Fibroblast of skin of back (primary cell): Measurements from ENCODE around the gene AUTS2.
A peak's percentile ranks its signal among the peaks of the same experiment; 100 is the strongest.

Experiments
- DNase-seq: peaks from one replicate; pipeline ENCODE4 v3.0.0-alpha.2; 2013

The AUTS2 gene

GRCh38 chr7:70523989-70524351 is 925.7 kb downstream of the AUTS2 start:
- DNase-seq: no peak

DNA sequence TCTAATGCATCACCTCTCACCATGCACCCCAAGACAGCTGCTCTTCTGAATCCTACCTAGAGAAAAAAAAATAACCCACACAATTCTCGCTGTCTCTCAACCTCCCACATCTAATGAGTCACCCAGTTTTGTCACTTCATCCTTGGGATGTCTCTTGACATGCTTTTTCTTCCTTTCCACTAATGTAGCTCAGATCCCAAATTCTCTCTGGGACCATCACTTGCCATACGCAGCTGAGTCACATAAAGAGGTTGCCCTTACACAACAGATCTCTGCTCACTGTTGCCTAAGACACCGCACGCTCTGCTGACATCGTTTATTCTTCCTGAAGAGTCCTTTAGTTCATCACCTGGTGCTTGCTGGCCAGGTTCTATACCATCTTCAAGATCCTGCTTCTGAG is 927.7 kb downstream of the AUTS2 start:
- peak; percentile 6 for DNase-seq

- DNase-seq: no peak
Observed at GRCh38 chr7:70527520-70528115, 929.3 kb downstream of the AUTS2 start.

DNA sequence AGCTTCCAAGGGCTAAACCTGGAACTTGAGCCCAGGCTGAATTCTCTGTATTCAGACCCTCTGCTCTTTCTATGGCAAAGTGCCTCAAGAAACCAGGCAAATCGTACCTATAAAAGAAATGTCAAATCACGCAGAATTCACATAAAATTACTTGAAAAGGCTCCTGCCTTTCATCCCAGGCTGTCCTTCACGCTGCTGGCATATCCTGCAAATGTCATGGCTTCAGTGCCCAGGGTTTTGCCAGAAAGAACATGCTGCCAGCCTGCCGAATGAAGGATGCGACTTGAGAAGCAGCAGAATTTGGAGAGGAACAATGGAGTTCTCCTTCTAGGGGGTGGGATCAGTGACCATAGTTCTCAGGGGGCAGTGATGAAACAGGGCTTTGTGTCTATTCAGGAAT is 931.2 kb downstream of the AUTS2 start:
- no peak for DNase-seq

DNA sequence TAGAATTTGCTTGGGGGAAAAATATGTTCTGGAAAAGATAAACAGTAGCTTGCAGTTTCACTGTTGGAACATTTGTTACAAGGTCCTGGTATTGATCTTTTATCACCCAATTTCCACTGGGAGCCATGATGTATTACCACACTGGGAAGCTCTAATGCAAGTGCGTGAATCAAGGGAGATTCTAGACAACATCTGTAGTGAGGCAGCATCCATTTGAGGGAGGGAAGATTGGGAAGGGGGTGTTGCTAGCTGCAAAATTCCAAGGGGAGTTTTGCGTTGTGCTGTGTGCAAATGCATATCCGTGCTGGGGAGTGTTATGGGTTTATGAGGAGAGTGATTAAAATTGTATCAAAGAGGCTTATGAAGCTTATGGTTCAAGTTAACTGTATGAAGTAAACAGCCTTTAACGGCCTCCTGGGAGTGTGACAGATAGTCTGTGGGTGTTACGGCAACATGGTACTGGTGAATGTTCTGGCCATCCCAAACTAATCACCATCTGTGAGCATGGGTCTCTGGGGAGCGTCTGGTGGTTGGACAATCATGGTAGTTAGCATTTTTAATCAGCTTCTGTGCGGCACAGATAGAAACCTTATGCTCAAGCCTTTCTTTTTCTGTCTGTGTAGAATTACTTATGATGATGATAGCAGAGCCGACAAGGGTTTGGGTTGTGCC is 931.8 kb downstream of the AUTS2 start:
- DNase-seq: peak; percentile 8

DNA sequence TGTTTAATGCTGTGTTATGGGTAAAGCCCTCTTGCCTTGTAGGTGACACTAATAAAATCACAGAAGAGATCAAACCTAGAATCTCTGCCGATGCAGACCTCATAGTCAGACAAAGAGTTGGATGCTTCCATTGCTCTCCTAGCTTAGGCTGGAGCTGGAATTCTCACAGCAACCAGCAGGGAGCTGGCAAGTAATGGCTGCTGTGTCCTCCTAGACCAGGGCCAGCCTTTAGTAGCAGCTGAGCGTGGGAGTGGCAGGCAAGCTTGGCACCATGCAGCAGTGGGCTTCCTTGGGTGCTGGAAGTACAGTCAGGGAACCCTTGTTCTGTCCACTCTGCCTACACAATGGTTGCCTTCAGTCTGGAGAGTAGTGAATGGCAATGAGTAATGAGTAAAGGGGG is 935.3 kb downstream of the AUTS2 start:
- DNase-seq: no peak

DNA sequence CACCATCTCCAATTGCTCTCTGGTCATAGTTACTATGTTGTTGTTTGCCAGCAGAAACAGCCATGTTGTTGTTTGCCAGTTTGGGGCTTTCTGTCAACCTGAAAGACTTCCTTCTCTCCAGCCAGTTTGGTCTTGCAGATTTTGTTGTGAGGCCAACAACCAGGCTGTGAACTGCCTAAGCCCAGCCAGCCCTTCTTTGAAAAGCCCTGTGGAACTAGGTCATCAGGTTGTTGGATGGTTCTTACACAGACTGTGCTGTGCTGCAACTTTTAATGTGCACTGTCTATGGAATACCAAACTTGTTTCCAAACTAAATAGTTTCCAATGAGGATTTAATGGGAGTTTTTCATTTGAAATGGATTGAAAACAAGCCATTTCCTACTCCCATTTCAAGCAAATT is 940.9 kb downstream of the AUTS2 start:
- no peak for DNase-seq

DNA sequence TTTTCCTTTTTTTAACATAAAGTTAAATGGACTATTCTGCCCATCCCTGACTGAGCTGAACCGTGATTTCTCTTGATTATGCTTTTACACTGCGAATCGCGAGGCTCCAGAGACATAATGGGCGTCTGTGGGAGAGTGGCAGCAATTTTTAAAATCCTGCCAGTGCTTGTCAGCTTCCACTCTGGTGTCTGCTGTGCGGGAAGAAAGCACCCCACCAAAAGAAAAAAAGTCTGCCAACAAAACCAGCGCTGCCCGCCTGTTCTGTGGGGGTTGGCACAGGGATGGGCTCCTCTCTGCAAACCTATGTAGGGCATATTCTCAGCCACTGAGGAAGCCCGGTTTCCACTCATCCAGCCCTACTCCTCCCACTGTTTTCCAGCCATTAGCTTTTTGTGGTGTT is 941.3 kb downstream of the AUTS2 start:
- DNase-seq: no peak

- DNase-seq: no peak
Observed at GRCh38 chr7:70540641-70541040, 942.4 kb downstream of the AUTS2 start.

DNA sequence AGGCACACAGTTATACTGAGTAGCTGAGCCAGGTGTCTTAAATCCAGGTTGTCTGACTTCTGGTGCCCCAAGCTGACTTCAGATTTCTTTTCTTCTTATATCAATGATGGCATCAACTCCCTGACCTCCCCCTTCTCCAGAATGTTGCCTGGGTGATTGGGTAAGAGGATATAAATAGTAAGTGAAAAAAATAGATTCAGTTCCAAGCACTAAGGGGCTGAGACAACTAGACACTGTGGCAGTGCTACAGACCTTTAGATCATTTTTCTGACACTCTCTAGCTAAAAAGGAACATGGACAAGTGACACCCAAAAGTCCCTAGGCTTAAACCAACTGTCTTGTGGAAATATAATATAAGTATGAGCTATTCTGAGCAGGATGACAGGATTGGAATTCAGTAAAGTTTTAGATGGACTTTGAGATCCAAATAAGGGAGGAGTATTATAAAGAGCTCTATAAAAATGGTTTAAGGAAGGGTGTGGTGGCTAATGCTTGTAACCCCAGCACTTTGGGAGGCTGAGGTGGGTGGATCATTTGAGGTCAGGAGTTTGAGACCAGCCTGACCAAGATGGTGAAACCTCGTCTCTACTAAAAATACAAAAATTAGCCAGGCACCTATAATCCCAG is 944.6 kb downstream of the AUTS2 start:
- DNase-seq: peak; percentile 43

- no peak for DNase-seq
Observed at GRCh38 chr7:70544016-70544415, 945.7 kb downstream of the AUTS2 start.

GRCh38 chr7:70545214-70545613 is 946.9 kb downstream of the AUTS2 start:
- no peak for DNase-seq

- no peak for DNase-seq
Observed at GRCh38 chr7:70552141-70552540, 953.9 kb downstream of the AUTS2 start.

GRCh38 chr7:70553364-70553763 is 955.1 kb downstream of the AUTS2 start:
- no peak for DNase-seq

GRCh38 chr7:70554646-70555045 is 956.4 kb downstream of the AUTS2 start:
- DNase-seq: no peak

DNA sequence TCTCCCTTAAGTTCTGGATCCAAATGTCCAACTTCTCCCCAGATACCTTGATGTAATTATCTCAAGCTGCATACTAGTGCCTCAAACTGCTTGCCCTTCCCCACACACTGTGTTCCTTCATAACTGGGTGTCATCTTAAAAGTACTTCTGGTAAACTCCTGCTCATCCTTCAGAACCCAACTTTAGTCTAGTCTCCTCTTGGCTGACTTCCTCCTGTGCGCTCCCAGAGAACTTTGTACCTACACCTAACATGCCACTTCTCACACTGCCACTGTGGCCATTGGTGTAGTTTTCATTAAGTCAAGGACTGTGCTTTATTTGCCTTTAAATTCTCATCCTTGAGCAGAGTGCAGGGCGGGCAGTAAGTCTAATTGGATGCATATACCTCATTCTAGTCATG is 958.5 kb downstream of the AUTS2 start:
- no peak for DNase-seq

DNA sequence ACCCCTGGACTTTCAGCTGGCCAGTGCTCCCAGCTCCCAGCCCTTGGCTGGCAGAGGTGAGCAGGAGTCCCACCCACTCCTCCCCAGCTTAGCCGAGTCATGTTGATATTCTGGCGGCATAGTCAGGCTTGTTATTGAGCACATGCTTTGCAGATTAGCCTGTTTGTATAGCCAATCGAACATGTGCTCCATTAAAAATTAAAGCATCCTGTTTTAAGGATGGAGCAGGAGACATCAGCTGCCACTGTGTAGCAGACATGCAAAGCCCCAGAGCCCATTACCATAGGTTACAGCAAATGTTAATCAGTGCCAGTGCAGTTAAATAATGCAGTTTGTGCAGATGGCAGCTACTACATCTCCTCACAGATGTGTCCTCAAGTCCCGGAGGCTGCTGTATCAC is 959.1 kb downstream of the AUTS2 start:
- no peak for DNase-seq

DNA sequence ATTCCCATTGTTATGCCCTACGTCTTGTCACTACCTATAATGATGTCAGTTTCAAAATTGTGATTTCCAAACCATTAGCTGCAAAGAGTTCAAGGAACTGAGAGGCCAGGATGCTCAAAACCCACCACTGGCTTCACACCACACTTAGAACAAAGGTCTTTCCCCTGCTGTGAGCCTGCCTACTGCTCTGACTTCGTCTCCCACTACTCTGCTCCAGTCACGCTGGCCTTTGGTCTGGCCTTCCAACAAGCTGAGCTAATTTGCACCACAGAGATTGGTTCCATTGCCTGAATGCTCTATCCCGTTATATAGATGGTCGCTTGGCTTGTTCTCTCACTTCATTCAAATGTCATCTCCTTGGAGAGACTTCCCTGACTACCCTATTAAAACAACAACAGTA is 961.5 kb downstream of the AUTS2 start:
- DNase-seq: no peak

GRCh38 chr7:70563960-70564359 is 965.7 kb downstream of the AUTS2 start:
- no peak for DNase-seq

GRCh38 chr7:70565721-70566370 is 967.6 kb downstream of the AUTS2 start:
- DNase-seq: no peak

DNA sequence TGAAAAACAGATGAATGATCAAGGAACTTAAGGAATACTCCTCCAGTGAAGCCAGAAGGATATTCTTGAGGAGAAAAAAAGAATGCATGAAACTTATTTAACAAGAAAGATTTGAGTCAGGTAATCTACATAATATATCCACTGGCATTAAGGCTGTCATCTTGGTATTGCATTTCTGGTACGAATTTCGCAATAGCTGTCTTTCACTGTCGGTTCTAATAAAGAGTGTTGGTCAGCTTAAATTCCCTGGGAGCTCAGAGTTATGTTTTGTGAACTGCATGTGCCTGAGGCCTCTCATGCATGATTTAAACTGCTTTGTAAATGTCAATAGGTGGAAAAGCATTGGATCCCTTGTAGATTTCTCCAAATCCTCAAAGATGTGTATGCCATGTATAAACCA is 968.4 kb downstream of the AUTS2 start:
- DNase-seq: no peak

GRCh38 chr7:70568674-70569334 is 970.5 kb downstream of the AUTS2 start:
- DNase-seq: no peak

GRCh38 chr7:70569335-70569819 is 971.1 kb downstream of the AUTS2 start:
- no peak for DNase-seq
